Sigmoid colon (tissue), 4 donors: ENCODE results near the gene IL17A.

Experiments
- POLR2A ChIP-seq, 2 donors: fragments of 450-650 bp; IDR thresholded peaks; one replicate each; pipeline ENCODE4 v1.6.1; 2016; ENCODE audit warnings: antibody characterized with exemption in 2 of 2, mild to moderate bottlenecking in 2 of 2, moderate library complexity in 2 of 2
- POLR2AphosphoS5 ChIP-seq, 4 donors: sonication (generic); formaldehyde crosslinking; IDR thresholded peaks; one replicate each; pipeline ENCODE4 v1.6.1; 2017; ENCODE audit warnings: antibody characterized with exemption in 4 of 4
- TF ChIP-seq, protein P1 (sequence below), 4 experiments: fragments of 450-650 bp in 3 of 4; fragments of 200-600 bp in 1 of 4; IDR thresholded peaks; one replicate each; pipeline ENCODE4 v1.5.1; 2016 to 2019; ENCODE audit warnings: antibody characterized with exemption in 4 of 4, mild to moderate bottlenecking in 3 of 4, moderate library complexity in 2 of 4

DNA sequence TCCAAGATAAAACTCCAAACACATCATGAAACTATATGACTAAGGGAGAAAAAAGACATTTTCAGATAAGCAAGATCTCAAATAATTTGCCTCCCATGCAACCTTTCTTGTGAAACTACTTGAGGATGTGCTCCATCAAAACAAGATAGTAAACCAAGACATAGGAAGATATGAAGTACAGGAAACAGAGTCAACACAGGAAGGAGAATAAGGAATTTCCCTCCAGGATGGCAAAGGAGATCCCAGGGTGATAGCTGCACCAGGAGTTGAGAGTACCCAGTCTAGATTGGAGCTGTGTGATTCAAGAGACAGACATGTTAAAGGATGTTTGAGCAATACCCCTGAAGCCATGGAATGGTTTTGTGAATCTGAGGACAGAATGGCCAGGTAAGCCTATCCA is 15.3 kb downstream of the IL17A start:
- TF ChIP-seq, protein P1, sequence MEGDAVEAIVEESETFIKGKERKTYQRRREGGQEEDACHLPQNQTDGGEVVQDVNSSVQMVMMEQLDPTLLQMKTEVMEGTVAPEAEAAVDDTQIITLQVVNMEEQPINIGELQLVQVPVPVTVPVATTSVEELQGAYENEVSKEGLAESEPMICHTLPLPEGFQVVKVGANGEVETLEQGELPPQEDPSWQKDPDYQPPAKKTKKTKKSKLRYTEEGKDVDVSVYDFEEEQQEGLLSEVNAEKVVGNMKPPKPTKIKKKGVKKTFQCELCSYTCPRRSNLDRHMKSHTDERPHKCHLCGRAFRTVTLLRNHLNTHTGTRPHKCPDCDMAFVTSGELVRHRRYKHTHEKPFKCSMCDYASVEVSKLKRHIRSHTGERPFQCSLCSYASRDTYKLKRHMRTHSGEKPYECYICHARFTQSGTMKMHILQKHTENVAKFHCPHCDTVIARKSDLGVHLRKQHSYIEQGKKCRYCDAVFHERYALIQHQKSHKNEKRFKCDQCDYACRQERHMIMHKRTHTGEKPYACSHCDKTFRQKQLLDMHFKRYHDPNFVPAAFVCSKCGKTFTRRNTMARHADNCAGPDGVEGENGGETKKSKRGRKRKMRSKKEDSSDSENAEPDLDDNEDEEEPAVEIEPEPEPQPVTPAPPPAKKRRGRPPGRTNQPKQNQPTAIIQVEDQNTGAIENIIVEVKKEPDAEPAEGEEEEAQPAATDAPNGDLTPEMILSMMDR (IDR thresholded peaks at IDR 0.05), result no peak
- TF ChIP-seq POLR2AphosphoS5 (IDR thresholded peaks at IDR 0.05), result no peak
- TF ChIP-seq POLR2A (IDR thresholded peaks at IDR 0.05), result no peak
